Subcutaneous abdominal adipose tissue (tissue), 5 donors: ENCODE results near the gene PTGDS.

Experiments
- H3K27ac ChIP-seq: one replicate; pipeline ENCODE4 v1.7.0; 2013; ENCODE audit warnings: low read depth, mild to moderate bottlenecking, inconsistent platforms, low read length, moderate library complexity
- H3K27me3 ChIP-seq, 5 donors: one replicate each; pipeline ENCODE4 v1.7.0; 2013; ENCODE audit warnings: low read length in 5 of 5, inconsistent platforms in 1 of 5; ENCODE audit not compliant: control insufficient read depth in 5 of 5, insufficient read depth in 4 of 5
- H3K36me3 ChIP-seq, 5 donors: one replicate each; pipeline ENCODE4 v1.7.0; 2013; ENCODE audit warnings: low read length in 5 of 5; ENCODE audit not compliant: control insufficient read depth in 5 of 5, insufficient read depth in 5 of 5
- H3K4me1 ChIP-seq, 5 donors: one replicate each; pipeline ENCODE4 v1.7.0; 2013; ENCODE audit warnings: low read length in 5 of 5, mild to moderate bottlenecking in 3 of 5, moderate library complexity in 1 of 5; ENCODE audit not compliant: control insufficient read depth in 5 of 5, insufficient read depth in 5 of 5
- H3K4me3 ChIP-seq, 5 donors: one replicate each; pipeline ENCODE4 v1.7.0; 2013; ENCODE audit warnings: low read length in 5 of 5, low read depth in 1 of 5
- H3K9ac ChIP-seq, 5 donors: one replicate each; pipeline ENCODE4 v1.7.0; 2013; ENCODE audit warnings: low read length in 5 of 5, mild to moderate bottlenecking in 4 of 5, moderate library complexity in 3 of 5
- H3K9me3 ChIP-seq, 5 donors: one replicate each; pipeline ENCODE4 v1.7.0; 2013; ENCODE audit warnings: low read length in 5 of 5; ENCODE audit not compliant: control insufficient read depth in 5 of 5
- donor health status: healthy.
- donor health status: healthy.
- donor health status: healthy.
- donor health status: healthy.
- donor health status: healthy.

Gene PTGDS

GRCh38 chr9:137029058-137029936 lies 52.0 kb downstream of the PTGDS start:
- no peaks in the 10 kb centered on the region for H3K36me3 ChIP-seq
- H3K27me3 ChIP-seq = no peaks in the 10 kb centered on the region
- H3K4me3 ChIP-seq = peak overlapping the region in 4 of 5 donors; percentile 56 to 70 (median 66)
- H3K4me1 ChIP-seq = peaks cover 4 to 73% (median 50%) of the 10 kb centered on the region in 5 donors
- no peaks in the 10 kb centered on the region for H3K9me3 ChIP-seq
- H3K9ac ChIP-seq = peak overlapping the region in 3 of 5 donors; percentile 10 to 72 (median 57)
- H3K27ac ChIP-seq = no peak overlapping the region

DNA sequence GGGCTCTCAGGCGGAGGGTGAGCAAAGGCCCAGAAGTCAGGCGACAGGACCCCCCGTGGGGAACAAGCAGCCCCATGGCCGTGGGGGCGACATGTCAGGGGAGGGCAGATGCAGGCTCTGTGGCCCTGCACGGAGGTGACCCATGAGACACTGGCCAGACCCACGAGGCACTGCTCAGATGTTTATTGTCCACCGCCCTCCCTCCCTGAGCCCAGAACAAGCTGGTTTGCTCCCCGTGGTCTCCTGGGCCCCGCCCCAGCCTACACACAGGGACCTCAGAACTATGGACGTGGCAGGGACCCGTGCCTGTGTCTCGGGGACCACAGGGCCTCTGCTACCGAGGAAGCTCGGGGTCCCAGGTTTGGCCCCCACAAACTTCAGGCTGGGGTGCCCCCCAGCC lies 52.7 kb downstream of the PTGDS start:
- Histone ChIP-seq H3K4me1 (peaks cover 4 to 80% (median 57%) of the 10 kb centered on the region in 5 donors), H3K27me3 (no peaks in the 10 kb centered on the region), H3K4me3 (peak overlapping the region in 1 of 5 donors; percentile 3), H3K9ac (no peak overlapping the region), H3K27ac (no peak overlapping the region), H3K9me3 (no peaks in the 10 kb centered on the region), H3K36me3 (no peaks in the 10 kb centered on the region)

- Histone ChIP-seq H3K36me3 (no peaks in the 10 kb centered on the region), H3K9ac (no peak overlapping the region), H3K4me3 (no peak overlapping the region), H3K9me3 (no peaks in the 10 kb centered on the region), H3K27ac (no peak overlapping the region), H3K27me3 (no peaks in the 10 kb centered on the region), H3K4me1 (peaks cover 4 to 76% (median 58%) of the 10 kb centered on the region in 5 donors)
Observed at GRCh38 chr9:137030538-137031527, 53.5 kb downstream of the PTGDS start.
